ENCODE results near the gene COPG2.
"Not testable (repeated sequence)": the region's sequence is repeated elsewhere in the genome, so short reads cannot be mapped to it uniquely, and the experiment has no call there.

DNA sequence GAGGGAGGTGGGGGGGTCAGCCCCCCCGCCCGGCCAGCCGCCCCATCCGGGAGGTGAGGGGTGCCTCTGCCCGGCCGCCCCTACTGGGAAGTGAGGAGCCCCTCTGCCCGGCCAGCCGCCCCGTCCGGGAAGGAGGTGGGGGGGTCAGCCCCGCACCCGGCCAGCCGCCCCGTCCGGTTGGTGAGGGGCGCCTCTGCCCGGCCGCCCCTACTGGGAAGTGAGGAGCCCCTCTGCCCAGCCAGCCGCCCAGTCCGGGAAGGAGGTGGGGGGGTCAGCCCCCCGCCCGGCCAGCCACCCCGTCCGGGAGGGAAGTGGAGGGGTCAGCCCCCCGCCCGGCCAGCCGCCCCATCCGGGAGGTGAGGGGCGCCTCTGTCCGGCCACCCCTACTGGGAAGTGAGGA lies 77.1 kb downstream of the COPG2 start:
- not testable (repeated sequence) for TF ChIP-seq CTCF, POLR2A (IDR thresholded peaks at IDR 0.05)
